H1 (cell line): ENCODE results near the gene SHROOM2. TPM values are rescaled to one million over a fixed set of nuclear protein-coding genes. Genes with fewer than 3 reads are reported as not detected.

Experiments
- CHD7 ChIP-seq: fragments of 300-600 bp; sonication (generic); IDR thresholded peaks from 2 replicates; pipeline ENCODE4 v1.7.1; 2012; ENCODE audit warnings: low read length, moderate library complexity, mild to moderate bottlenecking, inconsistent platforms; ENCODE audit not compliant: insufficient replicate concordance
- HDAC2 ChIP-seq, 2 experiments: fragments of 300-600 bp in 1 of 2; sonication (generic) in 1 of 2; IDR thresholded peaks; 2 replicates each; pipeline ENCODE4 v1.6.1; 2011 to 2012; ENCODE audit warnings: low read depth in 2 of 2, low read length in 2 of 2, mild to moderate bottlenecking in 2 of 2, moderate library complexity in 2 of 2, borderline replicate concordance in 1 of 2, inconsistent platforms in 1 of 2
- KDM4A ChIP-seq: IDR thresholded peaks from one replicate; pipeline ENCODE4 v1.7.1; 2012; ENCODE audit warnings: low read depth, mild to moderate bottlenecking, moderate library complexity, low read length, inconsistent platforms; ENCODE audit not compliant: severe bottlenecking
- POLR2A ChIP-seq, 2 experiments: IDR thresholded peaks; 1 replicate in 1 of 2; 2 replicates in 1 of 2; pipeline ENCODE4 v1.6.1; 2011; ENCODE audit warnings: low read depth in 2 of 2, low read length in 2 of 2, mild to moderate bottlenecking in 2 of 2; ENCODE audit errors: control extremely low read depth in 1 of 2
- POLR2AphosphoS5 ChIP-seq: IDR thresholded peaks from 2 replicates; pipeline ENCODE4 v1.6.1; 2011; ENCODE audit warnings: low read depth, low read length
- SIN3A ChIP-seq, 2 experiments: IDR thresholded peaks in 1 of 2; conservative IDR thresholded peaks in 1 of 2; 2 replicates each; pipeline ENCODE4 v1.6.1; 2011 to 2012; ENCODE audit warnings: low read length in 2 of 2, improper control_type of control experiment in 1 of 2, low read depth in 1 of 2, mild to moderate bottlenecking in 1 of 2
- SIX5 ChIP-seq: IDR thresholded peaks from 2 replicates; pipeline ENCODE4 v1.6.1; 2011; ENCODE audit warnings: mild to moderate bottlenecking, low read depth, low read length
- SP2 ChIP-seq: IDR thresholded peaks from 2 replicates; pipeline ENCODE4 v1.6.1; 2012; ENCODE audit warnings: mild to moderate bottlenecking, low read length, inconsistent platforms
- polyA plus RNA-seq, 7 experiments: library from polyadenylated mRNA; depleted of rRNA in 3 of 7; stranded (reverse) in 5 of 7; unstranded in 2 of 7; fragments of >200 nt in 5 of 7; fragments of 200-250 nt in 2 of 7; gene quantifications; 1 replicate in 5 of 7; 2 replicates in 1 of 7; 4 replicates in 1 of 7; pipeline versions ENCODE4 v1.2.1 to v1.2.3, GENCODE V29; 2011 to 2013; ENCODE audit warnings: missing spikeins in 2 of 7, mixed read lengths in 2 of 7
- total RNA-seq: library from RNA; stranded (reverse); fragmentation: NEBNext Ultra II Directional; extraction: Animal tissue kit (Norgen Biotek cat#: 25700); gene quantifications from 2 replicates; pipeline ENCODE4 v1.2.1, GENCODE V29; 2021

The SHROOM2 gene
- total and polyA plus RNA-seq, 2 of the 8 experiments (the other 6 are each of a cell fraction or from before 2014, with no cell fraction given): 3.4 to 14.2 TPM

DNA sequence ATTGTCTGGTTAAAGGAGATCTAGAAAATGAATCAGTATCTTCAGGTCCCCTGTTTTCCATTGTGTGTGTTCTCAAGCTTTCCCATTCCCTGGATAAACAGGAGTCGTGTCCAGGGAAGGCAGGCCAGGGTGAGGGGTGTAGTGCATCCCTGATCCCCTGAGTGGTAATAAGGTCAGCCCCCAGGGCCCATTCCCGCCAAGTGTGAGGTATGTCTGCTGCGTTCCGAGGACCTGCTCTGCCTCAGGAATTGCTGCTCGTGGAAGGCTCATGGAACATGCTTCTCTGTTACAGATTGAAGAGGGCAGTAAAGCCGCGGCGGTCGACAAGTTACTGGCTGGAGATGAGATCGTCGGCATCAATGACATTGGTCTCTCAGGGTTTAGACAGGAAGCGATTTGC lies 87.1 kb downstream of the SHROOM2 start (continued):
- TF ChIP-seq CHD7 (no peak), SIN3A (conservative IDR thresholded peaks at IDR 0.05 in 1 of 2, IDR thresholded peaks at IDR 0.05 in 1 of 2; ENCODE audit: low read depth in 1 of 2, low read length in 2 of 2) (no peak), HDAC2 (IDR thresholded peaks at IDR 0.05; ENCODE audit: borderline replicate concordance in 1 of 2, low read depth in 2 of 2, low read length in 2 of 2) (no peak), SP2 (no peak), POLR2A (IDR thresholded peaks at IDR 0.05; ENCODE audit: control extremely low read depth in 1 of 2, low read depth in 2 of 2, low read length in 2 of 2) (no peak), POLR2AphosphoS5 (no peak), KDM4A (no peak), SIX5 (no peak)
